ENCODE data around the gene VAV3.

DNA sequence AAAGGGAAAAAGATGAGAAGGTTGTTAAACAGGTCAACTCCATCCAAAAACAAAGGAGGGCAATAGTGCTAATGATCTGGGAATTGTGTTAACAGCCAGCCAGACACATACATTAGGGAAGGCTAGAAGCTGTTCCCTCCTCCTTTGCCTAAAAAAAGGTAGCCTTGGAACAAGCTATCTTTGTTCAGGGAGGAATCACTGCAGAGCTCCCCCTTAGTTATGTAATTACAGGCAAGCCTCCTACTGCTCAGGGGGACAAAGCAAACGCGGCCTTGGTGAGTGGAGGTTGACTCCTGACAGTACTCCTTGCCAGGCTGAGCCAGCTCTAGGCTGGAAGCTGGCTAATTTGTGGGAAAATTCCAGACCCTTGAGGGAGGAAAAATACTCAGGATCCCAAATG, 97.6 kb downstream of the VAV3 start:
- TF ChIP-seq, protein P1, sequence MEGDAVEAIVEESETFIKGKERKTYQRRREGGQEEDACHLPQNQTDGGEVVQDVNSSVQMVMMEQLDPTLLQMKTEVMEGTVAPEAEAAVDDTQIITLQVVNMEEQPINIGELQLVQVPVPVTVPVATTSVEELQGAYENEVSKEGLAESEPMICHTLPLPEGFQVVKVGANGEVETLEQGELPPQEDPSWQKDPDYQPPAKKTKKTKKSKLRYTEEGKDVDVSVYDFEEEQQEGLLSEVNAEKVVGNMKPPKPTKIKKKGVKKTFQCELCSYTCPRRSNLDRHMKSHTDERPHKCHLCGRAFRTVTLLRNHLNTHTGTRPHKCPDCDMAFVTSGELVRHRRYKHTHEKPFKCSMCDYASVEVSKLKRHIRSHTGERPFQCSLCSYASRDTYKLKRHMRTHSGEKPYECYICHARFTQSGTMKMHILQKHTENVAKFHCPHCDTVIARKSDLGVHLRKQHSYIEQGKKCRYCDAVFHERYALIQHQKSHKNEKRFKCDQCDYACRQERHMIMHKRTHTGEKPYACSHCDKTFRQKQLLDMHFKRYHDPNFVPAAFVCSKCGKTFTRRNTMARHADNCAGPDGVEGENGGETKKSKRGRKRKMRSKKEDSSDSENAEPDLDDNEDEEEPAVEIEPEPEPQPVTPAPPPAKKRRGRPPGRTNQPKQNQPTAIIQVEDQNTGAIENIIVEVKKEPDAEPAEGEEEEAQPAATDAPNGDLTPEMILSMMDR (IDR thresholded peaks at IDR 0.05; ENCODE audit: insufficient read depth, low read length) = no peak
- TF ChIP-seq POLR2AphosphoS5 (IDR thresholded peaks at IDR 0.05; ENCODE audit: low read depth) = no peak
